Tongue (tissue), 2 donors: Measurements from ENCODE around the gene C11orf24. TPM values are rescaled to one million over a fixed set of nuclear protein-coding genes. Genes with fewer than 3 reads are reported as not detected.
"Not testable (repeated sequence)": the region's sequence is repeated elsewhere in the genome, so short reads cannot be mapped to it uniquely, and the experiment has no call there.

Source experiments
- DNase-seq: peaks from one replicate; pipeline ENCODE4 v3.0.0-alpha.2; 2015
- total RNA-seq: library from RNA; depleted of rRNA; stranded (reverse); fragments of >200 nt; gene quantifications from one replicate; pipeline ENCODE4 v1.2.3, GENCODE V29; 2014

Gene C11orf24
- total RNA-seq, 1 donor from 2014 or later: 18.2 TPM

DNA sequence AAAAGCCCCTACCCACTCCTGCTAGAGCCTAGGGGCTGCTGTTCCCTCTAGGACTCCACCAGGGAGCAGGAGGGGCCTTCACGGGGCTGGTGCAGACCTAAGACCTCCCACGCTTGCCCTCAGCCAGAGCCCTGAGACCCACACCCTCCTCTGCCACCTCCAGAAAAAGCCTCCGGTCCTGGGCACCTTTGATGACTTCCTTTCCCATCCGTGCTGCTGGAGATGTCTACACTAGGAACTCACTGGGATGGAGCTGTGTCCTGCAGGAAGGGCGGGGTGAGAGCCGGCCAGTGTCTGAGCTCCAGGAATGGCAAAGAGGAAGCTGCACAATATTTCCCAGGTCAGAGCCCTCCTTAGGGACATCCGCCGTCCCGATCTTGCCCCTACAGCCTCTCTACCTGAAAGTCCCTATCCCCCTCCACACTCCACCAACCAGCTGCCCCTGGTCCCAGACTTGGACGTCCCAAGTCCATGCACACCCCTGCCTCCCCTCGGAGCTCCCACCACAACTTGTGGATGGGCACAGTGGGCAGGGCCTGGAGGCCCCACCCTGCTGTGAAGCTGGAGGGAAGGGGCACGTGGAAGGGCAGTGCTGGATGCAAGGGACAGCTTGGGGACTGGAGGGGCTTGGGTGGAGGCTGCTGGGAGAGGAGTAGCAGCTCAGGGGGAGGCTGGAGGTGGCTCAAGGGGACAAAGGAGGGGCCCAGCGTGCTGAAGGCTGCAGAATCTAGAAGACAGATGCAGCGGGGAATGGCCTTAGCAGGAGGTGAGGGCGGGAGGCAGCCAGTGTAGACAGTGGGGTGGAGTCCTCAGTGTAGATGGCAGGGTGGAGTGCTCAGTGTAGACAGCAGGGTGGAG lies 27.1 kb upstream of the C11orf24 start:
- no peak for DNase-seq

DNA sequence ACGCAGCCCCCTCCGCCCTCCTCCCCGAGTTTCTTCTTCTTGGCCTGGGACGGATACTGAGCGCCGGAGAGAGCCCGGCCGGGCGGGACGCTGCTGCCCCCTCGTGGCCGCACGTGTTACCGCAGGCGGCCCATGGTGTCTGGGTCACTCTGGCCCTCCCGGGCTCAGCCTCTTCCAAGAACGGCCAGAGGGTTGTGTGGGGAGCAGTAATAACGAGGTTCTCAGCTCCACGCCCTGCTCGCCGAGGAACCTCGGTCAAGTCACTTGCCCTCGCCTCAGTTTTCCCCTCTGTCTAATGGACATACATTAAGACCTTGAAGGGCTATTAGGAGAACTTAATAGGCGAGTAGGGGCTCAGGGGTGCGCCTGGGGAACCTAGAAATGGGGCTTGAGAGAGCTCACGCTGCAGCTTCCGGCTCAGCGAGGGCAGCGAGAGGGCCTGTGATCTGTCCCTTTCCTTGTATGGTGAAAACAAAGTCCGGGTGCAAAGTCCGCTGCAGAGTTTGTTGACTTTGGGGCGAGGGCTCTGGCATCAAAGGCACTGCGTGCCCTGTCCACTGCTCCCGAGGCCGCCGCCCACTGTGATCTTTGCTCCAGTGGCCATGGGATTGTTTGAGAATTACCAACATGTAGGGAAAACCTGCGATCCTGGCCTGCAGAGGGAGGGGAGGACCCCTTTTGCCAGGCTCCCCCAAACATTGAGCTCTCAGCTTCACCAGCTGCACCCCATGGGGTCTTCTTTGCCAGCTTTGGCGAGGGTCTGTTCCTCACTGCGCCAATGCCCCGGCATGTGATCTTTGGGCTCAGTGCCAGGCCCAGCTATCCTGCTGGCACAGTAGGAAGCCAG lies 26.3 kb upstream of the C11orf24 start:
- DNase-seq: peak; percentile 83

- DNase-seq: no peak
Measured at GRCh38 chr11:68297494-68297811, 25.7 kb upstream of the C11orf24 start.

DNA sequence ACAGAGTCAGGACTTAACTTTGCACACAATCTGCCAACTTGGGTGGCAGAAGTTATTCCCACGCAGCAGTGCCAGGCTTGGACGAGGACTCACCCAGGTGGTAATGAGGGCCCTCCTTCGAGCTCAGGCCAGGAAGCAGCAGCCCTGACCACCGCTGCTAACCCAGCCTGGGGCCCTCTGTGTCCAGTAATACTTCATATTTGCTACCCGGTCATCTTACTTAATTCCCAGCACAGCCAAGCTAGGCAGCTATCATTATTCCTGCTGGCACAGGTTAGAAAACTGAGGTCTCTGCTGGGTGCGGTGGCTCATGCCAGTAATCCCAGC lies 25.2 kb upstream of the C11orf24 start:
- no peak for DNase-seq

DNA sequence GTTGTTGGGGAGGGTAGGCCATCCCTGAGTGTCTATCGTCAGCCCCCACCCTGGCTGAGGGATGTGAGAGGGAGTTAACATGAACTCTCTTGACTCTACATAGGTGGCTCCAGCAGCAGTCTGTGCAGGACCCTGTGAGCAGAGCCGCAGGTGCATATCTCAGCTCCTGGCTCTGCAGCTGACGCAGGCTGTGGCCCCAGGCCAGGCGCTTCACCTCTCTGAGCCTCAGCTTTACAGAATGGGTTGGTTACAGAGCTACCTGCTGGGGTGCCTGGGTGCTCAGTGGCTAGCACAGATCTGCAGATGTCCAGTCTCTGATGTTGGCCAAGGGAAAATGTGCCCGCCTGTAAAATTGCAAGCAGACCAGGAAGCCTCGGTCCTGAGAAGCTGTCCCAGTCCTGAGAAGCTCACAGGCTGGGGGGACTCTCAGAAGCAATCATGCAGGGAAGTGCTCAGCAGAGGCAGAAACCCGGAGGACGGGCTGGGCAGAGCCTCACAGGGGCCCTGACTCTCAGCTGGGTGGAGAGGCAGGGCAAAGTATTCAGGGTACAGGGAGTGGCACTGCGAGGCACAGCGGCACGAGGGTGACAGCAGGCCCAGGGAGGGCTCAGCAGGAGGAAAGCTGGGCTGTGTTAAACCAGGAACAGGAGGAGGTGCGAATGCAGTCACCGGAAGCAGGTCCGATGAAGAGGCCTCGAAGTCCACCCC lies 24.7 kb upstream of the C11orf24 start:
- DNase-seq: no peak

GRCh38 chr11:68295940-68296339 lies 24.2 kb upstream of the C11orf24 start:
- no peak for DNase-seq

GRCh38 chr11:68295271-68295670 lies 23.5 kb upstream of the C11orf24 start:
- no peak for DNase-seq

GRCh38 chr11:68293708-68294107 lies 21.9 kb upstream of the C11orf24 start:
- DNase-seq: no peak

DNA sequence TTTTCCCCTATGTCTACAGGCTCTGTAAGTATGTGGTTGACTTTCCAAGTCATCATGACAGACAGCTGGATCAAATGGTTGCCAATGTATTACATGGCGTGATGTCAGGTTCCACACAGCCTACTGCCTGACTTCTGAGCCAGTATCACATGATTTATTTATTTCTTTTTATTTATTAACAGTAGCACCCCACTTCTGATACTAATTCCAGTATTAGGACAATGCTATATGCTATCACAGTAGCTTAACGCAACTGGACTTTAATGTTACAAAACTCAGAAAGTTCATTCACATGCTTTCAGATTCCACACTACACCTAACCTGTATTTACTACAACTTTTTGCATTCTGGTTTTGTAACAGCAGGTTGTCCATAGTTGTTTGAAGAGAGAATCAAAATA lies 17.7 kb upstream of the C11orf24 start:
- no peak for DNase-seq

DNA sequence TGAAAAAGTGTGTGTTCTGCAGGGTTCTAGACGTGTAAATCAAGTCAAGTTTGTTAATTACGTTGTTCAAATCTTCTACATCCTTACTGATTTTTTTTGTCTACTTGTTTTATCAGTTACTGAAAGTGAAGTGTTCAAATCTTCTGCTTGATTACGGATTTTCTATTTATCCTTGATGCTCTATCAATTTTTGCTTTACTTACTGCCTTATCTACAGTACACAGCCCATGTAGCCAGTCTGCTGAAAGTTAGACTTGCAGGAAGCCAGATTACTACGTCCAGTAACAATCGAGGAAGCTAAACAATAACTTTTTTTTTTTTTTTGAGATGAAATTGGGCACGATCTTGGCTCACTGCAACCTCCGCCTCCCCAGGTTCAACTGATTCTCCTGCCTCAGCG lies 15.6 kb upstream of the C11orf24 start:
- DNase-seq: no peak

GRCh38 chr11:68284588-68284987 lies 12.8 kb upstream of the C11orf24 start:
- not testable (repeated sequence) for DNase-seq

- no peak for DNase-seq
Measured at GRCh38 chr11:68282861-68283230, 11.1 kb upstream of the C11orf24 start.

GRCh38 chr11:68282141-68282860 lies 10.5 kb upstream of the C11orf24 start:
- no peak for DNase-seq

GRCh38 chr11:68279676-68280075 lies 7.9 kb upstream of the C11orf24 start:
- no peak for DNase-seq

DNA sequence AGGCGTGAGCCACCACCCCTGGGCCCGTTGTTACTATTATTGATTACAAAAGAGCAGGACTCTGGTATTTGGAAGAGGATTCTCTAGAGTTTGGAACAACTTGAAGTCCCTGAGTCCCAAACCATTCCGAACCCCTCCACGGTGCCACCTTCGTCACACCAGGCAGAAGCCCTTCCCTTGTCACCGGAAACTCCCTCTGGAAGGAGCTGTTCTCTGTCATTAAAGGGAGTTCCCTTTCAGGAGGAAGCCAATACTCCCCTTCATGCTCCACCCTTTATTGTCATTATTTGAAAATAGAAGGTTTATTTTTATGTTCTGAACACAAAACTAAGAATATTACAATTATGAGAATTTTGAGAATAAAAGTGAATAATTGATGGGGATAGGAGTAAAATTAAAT lies 5.1 kb upstream of the C11orf24 start:
- no peak for DNase-seq

DNA sequence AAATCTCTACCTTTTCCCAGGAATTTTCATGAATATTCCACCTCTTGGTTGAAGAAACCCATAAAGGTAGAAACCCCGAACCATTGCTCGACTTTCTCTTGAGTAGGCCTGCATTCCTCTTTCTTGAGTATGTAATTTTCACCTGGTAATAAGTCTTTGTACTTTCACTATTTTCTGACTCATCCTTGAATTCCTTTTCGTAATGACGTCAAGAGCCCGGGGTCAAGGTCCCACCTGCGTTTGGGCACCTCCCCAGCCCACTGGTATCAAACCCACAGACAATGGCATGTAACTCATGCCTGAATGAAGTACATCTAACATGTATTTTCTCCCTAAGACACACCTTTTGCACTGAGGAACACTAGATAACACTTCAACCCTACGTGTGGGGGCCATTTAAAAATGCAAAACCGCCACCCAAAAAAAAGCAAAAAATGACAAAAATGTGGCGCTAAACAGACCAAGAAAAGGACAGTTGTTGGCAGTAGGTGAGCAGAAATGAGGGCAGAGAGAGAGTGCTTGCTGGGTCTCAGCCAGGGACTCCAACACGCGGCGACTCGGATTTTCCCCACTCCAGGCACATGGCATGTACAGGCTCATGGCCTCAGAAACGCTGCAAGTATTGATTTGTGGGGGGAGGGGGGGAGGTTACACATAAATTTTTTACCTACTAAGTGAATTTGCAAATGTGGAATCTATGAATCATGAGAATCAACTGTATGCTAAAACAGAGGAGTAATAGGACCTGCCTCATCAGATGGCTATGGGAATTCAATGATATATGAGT lies 4.1 kb upstream of the C11orf24 start:
- DNase-seq: no peak

- DNase-seq: no peak
Measured at GRCh38 chr11:68274306-68274705, 2.5 kb upstream of the C11orf24 start.

- DNase-seq: no peak
Measured at GRCh38 chr11:68273026-68273738, 1.4 kb upstream of the C11orf24 start.

DNA sequence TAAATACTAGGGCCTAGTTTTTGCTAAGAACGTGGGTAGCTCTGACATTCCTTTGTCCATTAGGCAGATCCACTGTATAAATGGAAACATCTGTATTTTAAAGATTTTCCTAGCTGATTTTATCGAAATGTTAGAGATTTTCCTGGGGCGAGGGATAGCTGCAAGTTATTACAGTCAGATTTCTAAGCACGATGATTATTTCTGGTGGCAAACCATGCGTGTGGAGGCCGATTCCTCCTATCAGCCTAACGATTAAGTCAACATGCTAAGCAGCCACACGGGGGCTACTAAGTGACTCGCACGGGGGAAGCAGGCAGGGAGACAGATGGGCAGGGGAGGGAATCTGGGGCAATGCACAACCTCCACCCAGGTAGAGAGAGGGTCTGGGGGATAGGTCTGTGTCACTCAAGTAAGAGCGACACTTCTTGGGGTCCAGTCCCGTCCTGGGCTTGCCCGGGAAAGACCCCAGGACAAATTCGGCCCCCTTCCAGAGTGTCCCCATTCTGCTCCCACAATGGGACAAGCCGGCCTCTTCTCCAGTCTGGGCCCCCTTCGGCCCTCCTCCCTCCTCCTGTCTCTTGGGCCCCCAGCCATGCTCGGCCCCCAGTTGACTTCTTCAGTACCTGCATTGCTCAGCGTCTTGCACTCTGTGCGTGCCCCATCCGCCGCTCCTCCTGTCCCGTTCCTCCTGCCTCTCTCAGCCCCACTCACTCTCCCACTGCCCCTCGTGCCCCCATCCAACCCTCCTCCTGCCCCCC lies 571 bp downstream of the C11orf24 start:
- peak; percentile 80 for DNase-seq
